Activated T-cell treated with anti-CD3 and anti-CD28 coated beads, Interleukin-2, amount 50 U/mL, for 24 hours (primary cell): Measurements from ENCODE around the gene NEDD9.

Source experiments
- DNase-seq: peaks from one replicate; pipeline ENCODE4 v3.0.0-alpha.2; 2020
- H3K27ac Mint-ChIP-seq: 2 replicates; pipeline ENCODE4 v1.8.0; 2020; ENCODE audit warnings: mild to moderate bottlenecking, mixed read lengths
- H3K27me3 Mint-ChIP-seq: 2 replicates; pipeline ENCODE4 v1.8.0; 2020; ENCODE audit warnings: mixed read lengths
- H3K36me3 Mint-ChIP-seq: 2 replicates; pipeline ENCODE4 v1.8.0; 2020; ENCODE audit warnings: low read depth, mixed read lengths
- H3K4me1 Mint-ChIP-seq: 2 replicates; pipeline ENCODE4 v1.8.0; 2020; ENCODE audit warnings: low read depth, mixed read lengths
- H3K4me3 Mint-ChIP-seq: 2 replicates; pipeline ENCODE4 v1.8.0; 2020; ENCODE audit warnings: mild to moderate bottlenecking, moderate library complexity, mixed read lengths
- H3K9me3 Mint-ChIP-seq: 2 replicates; pipeline ENCODE4 v1.8.0; 2020; ENCODE audit warnings: mixed read lengths

NEDD9 gene

DNA sequence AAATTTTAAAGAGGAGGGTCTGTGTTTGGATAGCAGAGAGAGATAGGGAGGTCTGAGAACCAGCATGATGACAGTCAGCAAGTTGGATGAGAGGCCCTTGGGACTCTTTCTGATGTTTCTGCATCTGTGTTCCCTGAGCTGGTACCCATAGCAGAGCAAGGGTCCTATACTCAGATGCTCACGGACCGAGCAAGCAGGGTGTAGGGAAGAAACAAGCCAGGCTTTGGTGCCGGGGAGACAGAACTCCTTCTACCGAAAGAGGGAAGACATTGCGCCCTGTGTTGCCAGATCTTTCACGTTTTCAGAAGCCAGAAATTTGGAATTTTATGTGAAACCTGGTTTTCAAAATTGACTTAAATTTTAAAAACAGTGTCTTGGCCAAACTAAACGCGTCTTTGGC is 34.6 kb downstream of the NEDD9 start:
- DNase-seq, result no peak
- H3K27me3 Mint-ChIP-seq, result no peaks in the 10 kb centered on the region
- H3K4me3 Mint-ChIP-seq, result no peak overlapping the region
- H3K27ac Mint-ChIP-seq, result no peak overlapping the region
- peaks cover 48% of the 10 kb centered on the region for H3K4me1 Mint-ChIP-seq
- H3K9me3 Mint-ChIP-seq, result no peaks in the 10 kb centered on the region
- peaks cover 74% of the 10 kb centered on the region for H3K36me3 Mint-ChIP-seq

DNA sequence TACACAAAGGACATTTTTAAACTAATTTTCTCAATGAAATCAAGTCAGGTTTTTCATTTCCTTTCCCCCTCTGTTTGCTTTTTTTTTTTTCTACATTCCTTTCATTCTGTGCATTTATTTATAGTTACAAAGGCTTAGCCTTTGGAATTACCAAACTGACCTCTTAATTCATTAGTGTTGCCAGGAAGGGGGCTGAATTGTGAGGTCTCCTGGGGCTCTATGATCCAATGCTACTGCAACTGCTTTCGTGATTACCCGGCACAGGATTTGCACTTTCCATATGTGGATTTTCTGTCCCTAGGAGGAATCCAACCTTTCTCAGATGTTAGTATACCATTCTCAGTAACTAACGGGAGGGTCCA is 35.3 kb downstream of the NEDD9 start:
- Mint-ChIP-seq H3K27ac (no peak overlapping the region), H3K4me3 (no peak overlapping the region), H3K4me1 (peaks cover 42% of the 10 kb centered on the region), H3K9me3 (no peaks in the 10 kb centered on the region), H3K36me3 (peaks cover 75% of the 10 kb centered on the region), H3K27me3 (no peaks in the 10 kb centered on the region)
- no peak for DNase-seq

DNA sequence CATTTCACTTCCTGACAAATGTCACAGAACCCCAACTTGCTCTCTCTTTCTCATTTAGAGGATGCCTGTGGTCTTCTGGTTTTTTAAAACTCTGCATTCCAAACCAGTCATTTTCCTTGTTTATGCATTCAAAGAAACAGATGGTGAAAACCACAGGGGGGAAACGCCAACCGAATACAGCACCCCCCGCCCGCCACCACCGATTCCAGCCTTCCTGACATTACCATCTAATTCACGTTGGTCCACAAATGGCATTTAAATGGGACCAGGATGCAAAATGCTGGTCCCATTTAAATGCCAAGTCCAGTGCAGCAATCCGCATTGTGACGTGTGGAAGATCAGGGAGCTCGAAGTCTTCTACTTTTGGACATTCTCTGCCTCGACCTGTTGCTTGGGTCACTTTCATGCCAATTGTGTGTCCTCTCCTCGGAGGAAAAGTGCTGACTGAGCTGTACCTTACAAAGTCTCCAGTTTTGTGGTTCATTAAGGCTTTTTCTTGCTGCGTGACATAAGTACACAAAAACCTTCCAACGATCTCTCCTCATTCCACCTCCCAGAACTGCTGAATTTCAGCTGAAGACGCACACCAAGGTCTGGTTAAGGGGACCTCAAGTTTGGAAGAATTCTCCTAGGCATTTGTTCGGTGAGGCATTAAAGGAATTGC is 35.8 kb downstream of the NEDD9 start:
- peaks cover 36% of the 10 kb centered on the region for H3K4me1 Mint-ChIP-seq
- no peak overlapping the region for H3K27ac Mint-ChIP-seq
- H3K27me3 Mint-ChIP-seq, result no peaks in the 10 kb centered on the region
- no peak for DNase-seq
- peaks cover 76% of the 10 kb centered on the region for H3K36me3 Mint-ChIP-seq
- no peaks in the 10 kb centered on the region for H3K9me3 Mint-ChIP-seq
- no peak overlapping the region for H3K4me3 Mint-ChIP-seq

DNA sequence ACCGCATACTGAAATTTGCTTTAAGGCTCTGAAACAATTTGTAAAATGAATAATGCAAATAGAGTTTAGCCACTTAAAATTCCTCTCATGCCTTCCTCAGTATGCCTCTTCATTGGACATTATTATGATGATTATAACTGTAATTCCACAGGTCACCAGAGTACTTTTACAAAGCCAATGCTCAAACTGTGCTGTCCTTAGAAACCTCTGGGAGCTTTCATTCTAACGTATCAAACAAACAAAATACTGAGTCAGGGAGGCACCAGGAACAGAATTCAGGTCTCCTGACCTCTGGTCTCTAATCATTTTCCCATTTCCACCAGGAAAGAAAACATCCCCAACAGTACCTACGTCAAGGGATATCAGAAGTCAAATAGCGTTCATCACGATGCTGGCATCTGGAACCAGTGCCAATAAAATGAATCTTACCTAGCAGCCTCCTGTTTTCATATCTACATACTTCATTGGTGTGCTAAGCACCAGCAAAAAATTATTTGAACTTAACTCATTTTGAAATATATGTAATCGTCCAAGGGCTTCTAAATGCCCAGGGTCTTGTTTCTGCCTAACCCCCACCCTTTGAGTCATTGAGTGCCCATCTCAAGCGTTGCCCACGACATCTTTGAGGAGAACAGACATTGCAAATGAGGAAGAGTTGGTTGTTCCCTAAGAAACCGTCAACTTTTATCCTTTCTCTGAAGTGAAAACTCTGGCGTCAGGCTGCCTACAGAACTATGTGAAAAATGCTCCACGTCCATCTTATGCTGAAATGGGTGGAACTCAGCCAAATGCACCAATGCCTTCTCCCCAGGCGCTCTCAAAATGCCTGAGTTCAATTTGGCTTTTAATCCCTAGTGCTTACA is 37.9 kb downstream of the NEDD9 start:
- H3K27ac Mint-ChIP-seq, result no peak overlapping the region
- DNase-seq, result no peak
- peaks cover 18% of the 10 kb centered on the region for H3K4me1 Mint-ChIP-seq
- H3K9me3 Mint-ChIP-seq, result no peaks in the 10 kb centered on the region
- peaks cover 79% of the 10 kb centered on the region for H3K36me3 Mint-ChIP-seq
- no peak overlapping the region for H3K4me3 Mint-ChIP-seq
- H3K27me3 Mint-ChIP-seq, result no peaks in the 10 kb centered on the region

DNA sequence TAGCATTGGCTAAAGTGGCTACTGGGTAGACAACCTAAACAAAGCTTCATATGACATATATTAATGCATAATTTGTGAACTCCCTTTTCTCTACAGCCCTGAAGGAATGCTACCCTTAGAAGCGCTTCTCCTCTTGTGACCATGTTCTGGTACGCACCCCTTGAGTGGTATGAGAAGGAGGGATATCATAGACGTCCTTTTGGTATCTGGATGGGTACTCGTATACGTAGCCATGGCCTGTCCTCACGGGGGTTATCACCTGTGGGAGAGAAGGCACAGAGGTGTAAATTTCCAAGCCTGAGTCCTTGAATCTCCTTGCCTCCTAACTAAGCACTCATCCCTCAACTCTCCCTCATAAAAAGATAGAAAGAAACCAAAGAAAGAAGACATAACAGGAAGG is 39.0 kb downstream of the NEDD9 start:
- DNase-seq, result no peak
- no peak overlapping the region for H3K4me3 Mint-ChIP-seq
- H3K27ac Mint-ChIP-seq, result no peak overlapping the region
- H3K4me1 Mint-ChIP-seq, result peaks cover 8% of the 10 kb centered on the region
- H3K36me3 Mint-ChIP-seq, result peaks cover 81% of the 10 kb centered on the region
- no peaks in the 10 kb centered on the region for H3K9me3 Mint-ChIP-seq
- no peaks in the 10 kb centered on the region for H3K27me3 Mint-ChIP-seq

DNA sequence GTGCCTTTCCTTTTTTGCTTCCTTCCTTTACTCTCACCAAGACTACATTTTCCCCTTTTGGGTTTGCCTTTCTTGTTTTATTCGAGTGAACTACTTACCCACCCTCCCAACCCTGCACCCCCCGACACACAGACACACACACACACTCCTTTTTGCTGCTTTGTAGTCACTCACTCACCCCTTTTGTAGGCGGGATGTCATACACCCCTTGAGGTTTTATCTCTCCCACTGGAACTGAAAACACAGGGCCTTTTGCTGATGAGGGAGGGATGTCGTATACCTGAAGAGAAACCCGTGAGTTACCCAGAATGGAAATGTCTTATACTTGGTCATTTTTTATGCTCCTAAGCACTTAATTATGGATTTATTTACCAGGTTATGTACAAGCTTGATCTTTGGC is 40.3 kb downstream of the NEDD9 start:
- no peak overlapping the region for H3K27ac Mint-ChIP-seq
- no peak overlapping the region for H3K4me3 Mint-ChIP-seq
- peaks cover 82% of the 10 kb centered on the region for H3K36me3 Mint-ChIP-seq
- H3K27me3 Mint-ChIP-seq, result no peaks in the 10 kb centered on the region
- peaks cover 4% of the 10 kb centered on the region for H3K4me1 Mint-ChIP-seq
- no peaks in the 10 kb centered on the region for H3K9me3 Mint-ChIP-seq
- DNase-seq, result no peak

DNA sequence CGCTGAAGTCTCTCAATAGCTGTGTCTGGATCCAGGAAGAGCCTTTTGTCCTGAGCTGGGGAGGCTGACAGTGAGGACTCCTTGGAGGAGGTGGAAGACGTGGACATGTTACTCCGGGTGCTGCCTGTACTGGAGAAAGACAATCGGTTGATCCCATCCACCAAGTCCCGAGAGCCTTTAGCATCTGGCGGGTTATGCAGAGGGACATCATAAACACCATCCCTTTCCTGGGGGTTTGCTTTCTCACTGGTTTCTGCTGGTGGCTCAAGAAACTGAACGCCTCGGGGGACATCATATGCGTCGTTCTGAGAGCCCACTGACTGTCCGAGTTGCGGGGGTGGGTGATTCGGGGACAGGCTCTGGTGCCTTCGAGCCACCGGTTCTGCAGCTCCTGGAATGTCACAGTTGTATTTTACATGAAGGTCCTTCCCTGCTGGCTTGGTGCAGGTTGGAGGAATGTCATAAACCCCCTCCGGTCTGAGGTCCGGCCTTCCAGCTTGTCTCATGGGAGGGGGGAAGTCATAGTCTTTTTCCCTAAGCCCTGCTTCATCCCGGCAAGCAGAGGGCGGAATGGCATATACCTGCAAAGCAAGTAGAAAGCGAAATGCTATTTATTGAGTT is 41.7 kb downstream of the NEDD9 start:
- no peak overlapping the region for H3K27ac Mint-ChIP-seq
- no peak for DNase-seq
- H3K4me3 Mint-ChIP-seq, result no peak overlapping the region
- no peaks in the 10 kb centered on the region for H3K9me3 Mint-ChIP-seq
- no peaks in the 10 kb centered on the region for H3K4me1 Mint-ChIP-seq
- H3K36me3 Mint-ChIP-seq, result peaks cover 90% of the 10 kb centered on the region
- no peaks in the 10 kb centered on the region for H3K27me3 Mint-ChIP-seq

DNA sequence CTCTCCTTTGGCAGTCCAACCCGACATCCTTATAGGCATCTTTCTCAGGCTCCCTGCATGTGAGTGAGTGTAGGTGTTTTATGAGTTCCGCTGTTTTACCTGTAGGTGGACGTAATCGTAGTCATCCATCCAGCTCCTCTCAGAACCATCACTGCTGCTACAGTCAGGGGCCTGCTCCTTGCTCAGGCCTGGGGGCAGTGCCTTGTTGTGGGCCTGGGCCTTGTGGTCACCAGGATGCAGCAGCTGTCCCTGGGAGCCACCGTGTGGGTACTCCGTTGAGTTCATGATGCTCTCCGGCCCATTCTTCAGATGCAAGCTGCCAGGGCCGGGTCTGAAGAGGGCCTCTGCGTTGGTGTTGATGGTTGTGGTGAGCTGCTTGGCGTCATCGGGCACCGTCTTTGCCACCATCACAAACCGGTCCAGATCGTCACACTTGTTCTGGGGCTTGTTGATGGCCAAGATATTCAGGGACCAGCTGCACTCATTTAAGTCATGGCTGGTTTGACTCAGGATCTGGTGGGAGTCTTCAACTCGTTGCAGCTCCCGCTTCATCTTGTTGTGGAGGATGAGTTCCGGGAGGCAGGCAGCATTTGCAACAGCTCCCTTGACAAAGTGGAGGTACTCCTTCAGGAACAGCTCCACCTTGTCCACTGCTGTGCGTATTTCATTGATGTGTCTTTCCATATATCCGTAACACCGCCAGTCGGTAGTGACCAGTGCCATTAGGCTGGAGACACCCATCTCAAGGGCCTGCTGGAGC is 42.4 kb downstream of the NEDD9 start:
- Mint-ChIP-seq H3K9me3 (no peaks in the 10 kb centered on the region), H3K4me3 (no peak overlapping the region), H3K4me1 (no peaks in the 10 kb centered on the region), H3K27me3 (no peaks in the 10 kb centered on the region), H3K27ac (no peak overlapping the region), H3K36me3 (peaks cover 93% of the 10 kb centered on the region)
- no peak for DNase-seq

DNA sequence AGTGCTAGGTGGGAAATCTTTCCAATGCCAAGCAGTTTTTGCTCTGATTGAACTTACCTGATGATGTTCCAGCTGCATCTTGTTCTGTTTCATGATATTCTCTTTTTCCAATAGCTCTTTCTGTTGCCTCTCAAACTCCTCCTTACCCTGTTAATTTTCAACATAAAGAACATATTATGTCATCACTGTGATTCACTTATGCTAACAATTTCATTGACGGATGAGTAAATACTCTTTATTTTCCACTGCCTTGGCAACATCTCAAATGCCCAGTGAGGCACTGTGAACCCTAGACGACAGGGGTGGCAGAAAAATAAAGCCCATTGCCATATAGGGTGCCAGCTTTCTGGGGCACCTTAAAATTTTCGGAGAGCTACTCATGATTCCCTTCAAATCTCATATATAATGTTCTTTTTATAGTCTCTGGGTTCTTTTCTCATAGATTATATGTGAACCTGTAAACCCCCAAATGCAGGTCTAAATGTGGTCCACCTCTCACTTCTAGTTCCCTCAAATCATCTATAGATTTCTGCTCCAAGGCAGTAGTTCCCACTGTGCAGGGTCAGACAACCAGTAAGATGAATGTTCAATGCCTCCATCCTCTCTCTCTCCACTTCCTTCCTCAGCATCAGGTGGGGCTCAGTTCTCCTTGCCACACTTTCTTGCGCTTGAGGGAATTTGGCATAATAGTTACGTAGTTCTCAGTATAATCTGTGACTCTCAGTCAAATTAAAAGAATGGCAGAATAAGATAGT is 44.1 kb downstream of the NEDD9 start:
- DNase-seq, result no peak
- Mint-ChIP-seq H3K4me3 (no peak overlapping the region), H3K27me3 (no peaks in the 10 kb centered on the region), H3K27ac (no peak overlapping the region), H3K4me1 (no peaks in the 10 kb centered on the region), H3K9me3 (peaks cover 6% of the 10 kb centered on the region), H3K36me3 (peaks cover 94% of the 10 kb centered on the region)

DNA sequence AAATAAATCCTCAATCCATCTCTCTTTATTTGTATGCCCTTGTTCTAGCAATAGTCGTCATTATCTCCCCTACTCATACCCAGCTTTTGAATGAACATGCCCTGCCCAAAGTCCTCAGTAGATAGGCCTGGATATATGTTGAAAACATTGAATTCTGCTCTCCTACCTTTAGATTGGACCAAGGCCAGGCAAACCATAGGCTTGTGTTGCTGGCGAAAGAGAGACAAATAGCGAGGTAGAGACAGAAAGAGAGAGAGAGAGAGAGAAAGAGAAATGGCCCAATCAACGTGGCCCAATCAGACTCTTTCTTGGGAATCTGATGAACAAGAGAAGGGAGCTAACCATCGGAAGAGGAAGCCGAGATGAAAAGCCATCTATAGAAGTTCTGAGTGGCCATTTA is 45.2 kb downstream of the NEDD9 start:
- Mint-ChIP-seq H3K27ac (no peak overlapping the region), H3K4me1 (no peaks in the 10 kb centered on the region), H3K9me3 (peaks cover 10% of the 10 kb centered on the region), H3K36me3 (peaks cover 97% of the 10 kb centered on the region), H3K4me3 (no peak overlapping the region), H3K27me3 (no peaks in the 10 kb centered on the region)
- DNase-seq, result no peak

DNA sequence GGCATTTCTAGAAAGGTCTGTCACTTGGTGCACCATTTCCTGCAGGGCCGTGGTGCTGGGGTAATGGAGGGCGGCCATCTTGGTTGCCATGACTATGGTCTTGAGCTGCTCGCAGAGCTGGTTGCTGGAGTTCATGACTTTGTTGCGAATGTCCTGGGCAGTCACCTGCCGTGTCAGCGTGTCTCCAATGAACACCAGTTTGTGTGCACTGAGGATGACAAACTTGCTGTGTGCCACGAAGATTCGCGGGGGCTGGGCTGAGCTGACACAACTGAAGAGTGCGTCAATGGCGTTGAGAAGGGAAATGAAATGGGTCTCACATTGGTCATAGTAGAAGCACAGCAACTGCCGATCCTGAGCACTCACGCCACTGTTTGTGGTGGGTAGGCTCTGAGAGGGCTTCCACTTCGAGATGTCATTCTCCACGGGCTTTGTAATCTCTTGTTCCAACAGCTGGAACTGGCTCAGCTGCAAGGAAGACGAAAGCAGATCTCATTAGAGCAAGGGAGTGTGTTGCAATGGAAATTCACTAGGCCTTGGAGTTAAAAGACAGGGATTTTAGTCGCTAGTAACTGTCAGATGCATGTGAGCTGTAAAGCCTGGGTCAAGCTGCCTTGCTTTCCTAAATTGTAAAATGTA is 47.1 kb downstream of the NEDD9 start:
- peaks cover 83% of the 10 kb centered on the region for H3K36me3 Mint-ChIP-seq
- H3K4me3 Mint-ChIP-seq, result no peak overlapping the region
- no peaks in the 10 kb centered on the region for H3K4me1 Mint-ChIP-seq
- peaks cover 25% of the 10 kb centered on the region for H3K9me3 Mint-ChIP-seq
- H3K27me3 Mint-ChIP-seq, result no peaks in the 10 kb centered on the region
- no peak overlapping the region for H3K27ac Mint-ChIP-seq
- no peak for DNase-seq

DNA sequence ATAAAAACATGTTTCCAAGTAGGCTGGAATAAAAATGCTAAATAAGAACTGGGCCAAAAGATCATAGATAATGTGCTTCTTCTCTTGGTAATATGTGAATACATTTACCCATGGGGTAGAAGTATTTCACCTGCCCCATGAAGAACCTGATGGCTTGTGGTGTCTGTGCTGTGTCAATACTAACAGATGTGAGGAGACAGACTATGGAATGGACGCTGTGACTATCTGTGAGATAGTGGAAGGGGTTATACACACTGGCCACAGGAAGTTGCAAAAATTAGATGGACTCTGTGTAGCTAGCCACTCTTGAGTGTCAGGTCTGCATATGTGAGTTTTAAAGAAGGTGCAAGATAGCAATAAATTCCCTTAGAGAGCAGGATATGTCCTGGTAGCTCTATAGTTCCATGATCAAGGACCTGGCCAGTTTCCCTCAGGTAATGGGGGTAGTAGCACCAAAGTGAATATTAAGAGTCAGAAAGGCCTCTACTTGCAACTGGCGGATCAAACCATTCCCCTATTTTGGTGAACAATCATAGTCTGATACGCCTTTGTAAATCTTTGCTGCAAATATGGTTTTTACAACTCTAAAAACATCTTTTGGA is 48.6 kb downstream of the NEDD9 start:
- Mint-ChIP-seq H3K4me3 (no peak overlapping the region), H3K9me3 (peaks cover 31% of the 10 kb centered on the region), H3K27me3 (no peaks in the 10 kb centered on the region), H3K4me1 (no peaks in the 10 kb centered on the region), H3K27ac (no peak overlapping the region), H3K36me3 (peaks cover 69% of the 10 kb centered on the region)
- no peak for DNase-seq

DNA sequence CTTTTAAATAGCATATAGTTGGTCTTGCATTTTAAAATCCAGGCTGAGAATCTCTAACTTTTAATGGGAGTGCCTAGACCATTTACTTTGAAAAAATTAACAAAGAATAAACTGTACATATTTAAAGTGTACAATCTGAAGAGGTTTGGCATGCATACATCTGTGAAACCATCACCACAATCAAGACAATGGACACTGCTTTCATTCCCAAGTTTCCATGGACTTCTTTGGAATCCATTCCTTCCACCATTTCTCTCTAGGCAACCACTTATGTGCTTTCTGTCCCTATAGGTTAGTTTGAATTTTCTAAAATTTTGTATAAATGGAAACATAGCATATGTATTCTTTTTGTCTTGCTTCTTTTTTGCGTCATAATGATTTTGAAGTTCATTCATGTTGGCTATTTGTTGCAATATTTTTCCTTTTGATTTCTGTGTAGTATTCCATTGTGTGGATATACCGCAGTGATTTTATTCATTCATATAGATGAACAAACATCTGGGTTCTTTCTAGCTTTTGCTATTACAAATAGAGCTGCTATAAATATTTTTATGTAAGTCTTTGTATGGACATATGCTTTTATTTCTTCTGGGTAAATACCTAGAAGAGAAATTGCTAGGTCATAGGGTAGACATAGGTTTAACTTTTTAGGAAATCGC is 50.9 kb downstream of the NEDD9 start:
- no peaks in the 10 kb centered on the region for H3K27me3 Mint-ChIP-seq
- H3K4me1 Mint-ChIP-seq, result no peaks in the 10 kb centered on the region
- H3K4me3 Mint-ChIP-seq, result no peak overlapping the region
- no peak overlapping the region for H3K27ac Mint-ChIP-seq
- DNase-seq, result no peak
- H3K36me3 Mint-ChIP-seq, result peaks cover 46% of the 10 kb centered on the region
- H3K9me3 Mint-ChIP-seq, result peaks cover 31% of the 10 kb centered on the region
